ENCODE measurements around the gene CAND2.

DNA sequence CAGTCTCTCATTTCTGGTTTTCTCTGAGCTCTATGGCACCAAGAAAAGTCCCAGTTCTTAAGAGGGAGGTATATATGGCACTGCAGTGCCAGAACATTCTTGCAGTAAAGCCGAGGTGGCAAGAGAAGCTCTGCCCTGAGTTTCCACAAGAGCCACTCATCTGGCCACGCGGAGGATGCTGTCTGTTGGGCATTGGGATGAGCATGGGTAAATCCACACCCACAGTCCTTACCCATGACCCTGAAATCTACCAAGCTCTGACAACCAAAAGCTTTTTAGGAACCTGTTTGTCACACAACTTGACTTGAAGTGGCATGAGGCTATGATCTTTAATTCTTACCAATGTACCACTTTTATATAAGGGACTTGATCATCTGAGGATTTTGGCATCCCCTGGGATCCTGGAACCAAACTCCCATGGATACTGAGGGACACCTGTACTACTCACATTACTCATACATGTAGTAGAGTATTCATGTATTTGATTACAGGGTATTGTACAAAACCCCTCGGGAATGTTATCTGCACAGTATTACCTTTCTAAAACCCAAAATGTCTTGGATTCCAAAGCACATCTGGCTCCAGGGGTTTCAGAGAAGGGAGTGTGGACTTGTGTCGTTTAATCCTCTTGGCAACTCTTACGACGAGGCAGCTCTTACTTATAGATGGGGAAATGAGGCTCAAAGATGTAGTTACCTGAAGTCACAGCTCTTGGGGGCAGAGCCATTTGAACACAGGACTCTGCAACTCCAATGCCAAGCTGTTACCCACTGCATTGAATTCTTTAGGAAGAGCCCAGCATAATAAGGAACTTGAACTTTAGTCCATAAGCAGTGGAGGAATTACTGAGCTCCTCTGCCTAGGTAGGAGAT lies 36.1 kb downstream of the CAND2 start:
- TF ChIP-seq, protein P1, sequence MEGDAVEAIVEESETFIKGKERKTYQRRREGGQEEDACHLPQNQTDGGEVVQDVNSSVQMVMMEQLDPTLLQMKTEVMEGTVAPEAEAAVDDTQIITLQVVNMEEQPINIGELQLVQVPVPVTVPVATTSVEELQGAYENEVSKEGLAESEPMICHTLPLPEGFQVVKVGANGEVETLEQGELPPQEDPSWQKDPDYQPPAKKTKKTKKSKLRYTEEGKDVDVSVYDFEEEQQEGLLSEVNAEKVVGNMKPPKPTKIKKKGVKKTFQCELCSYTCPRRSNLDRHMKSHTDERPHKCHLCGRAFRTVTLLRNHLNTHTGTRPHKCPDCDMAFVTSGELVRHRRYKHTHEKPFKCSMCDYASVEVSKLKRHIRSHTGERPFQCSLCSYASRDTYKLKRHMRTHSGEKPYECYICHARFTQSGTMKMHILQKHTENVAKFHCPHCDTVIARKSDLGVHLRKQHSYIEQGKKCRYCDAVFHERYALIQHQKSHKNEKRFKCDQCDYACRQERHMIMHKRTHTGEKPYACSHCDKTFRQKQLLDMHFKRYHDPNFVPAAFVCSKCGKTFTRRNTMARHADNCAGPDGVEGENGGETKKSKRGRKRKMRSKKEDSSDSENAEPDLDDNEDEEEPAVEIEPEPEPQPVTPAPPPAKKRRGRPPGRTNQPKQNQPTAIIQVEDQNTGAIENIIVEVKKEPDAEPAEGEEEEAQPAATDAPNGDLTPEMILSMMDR (conservative IDR thresholded peaks at IDR 0.05) = no peak
- TF ChIP-seq EZH2 (IDR thresholded peaks at IDR 0.05; ENCODE audit: low read depth) = no peak

Data from PC-9 (cell line).